K562 (cell line): Measurements from ENCODE around the gene KNTC1. TPM values are rescaled to one million over a fixed set of nuclear protein-coding genes. Genes with fewer than 3 reads are reported as not detected.

ENCODE experiments used
- ATAC-seq: fragments of 200-7000 bp; cut with Tn5 transposase; 3 replicates; pipeline ENCODE4 v1.9.1; 2020; ENCODE audit warnings: moderate library complexity
- BruUV-seq: library from RNA; stranded (reverse); fragments of 400-500 nt; replicated peaks from 2 replicates; lab custom pipeline; 2021; lab: Mats Ljungman, UMichigan
- CTCF ChIA-PET: fragments of 300-600 bp; formaldehyde crosslinking; extraction: SDS; loops from one replicate; lab custom pipeline; 2021; ENCODE audit warnings: low intra/inter-chr PET ratio; lab: Yijun Ruan, JAX
- POLR2A ChIA-PET: fragments of 300-600, 350-650 bp; sonication (Branson Sonifier 250); formaldehyde crosslinking; extraction: SDS; loops from one replicate; lab custom pipeline; 2021; ENCODE audit warnings: antibody characterized with exemption, inconsistent platforms; lab: Yijun Ruan, JAX
- DNase-seq, 4 experiments: peaks; one replicate each; pipeline versions ENCODE4 v3.0.0 to v3.0.0-alpha.2; 2011 to 2018; ENCODE audit warnings: low spot score in 3 of 4, mixed read lengths in 3 of 4; ENCODE audit errors: extremely low read depth in 1 of 4
- FAIRE-seq: peaks from 2 replicates; lab custom pipeline; 2011; peaks lifted over from hg19 to GRCh38; lab: Jason Lieb, UNC
- H2AFZ ChIP-seq: 2 replicates; pipeline ENCODE4 v1.6.0; 2011; ENCODE audit warnings: low read depth, low read length, control low read depth, inconsistent platforms
- H3K27ac ChIP-seq: fragments of 200-600 bp; 3 replicates; pipeline ENCODE4 v1.8.0; 2011; ENCODE audit warnings: low read depth, mild to moderate bottlenecking, control low read depth, inconsistent platforms, low read length, moderate library complexity, mixed read lengths; ENCODE audit errors: extremely low read depth
- H3K27me3 ChIP-seq, 2 experiments: fragments of 300-600 bp in 1 of 2; 2 replicates in 1 of 2; 3 replicates in 1 of 2; pipeline versions ENCODE4 v1.6.0 to v1.8.0; 2011; ENCODE audit warnings: inconsistent platforms in 2 of 2, low read length in 2 of 2, mild to moderate bottlenecking in 1 of 2, mixed read lengths in 1 of 2, moderate library complexity in 1 of 2; ENCODE audit not compliant: control insufficient read depth in 2 of 2, insufficient read depth in 2 of 2
- H3K36me3 ChIP-seq: fragments of 300-600 bp; 3 replicates; pipeline ENCODE4 v1.8.0; 2011; ENCODE audit warnings: mild to moderate bottlenecking, low read length, inconsistent platforms; ENCODE audit not compliant: control insufficient read depth, insufficient read depth
- H3K4me1 ChIP-seq, 2 experiments: fragments of 200-600 bp in 1 of 2; replicated peaks in 1 of 2; 2 replicates in 1 of 2; 3 replicates in 1 of 2; pipeline versions ENCODE4 v1.5.1 to v1.8.0; 2011; ENCODE audit warnings: inconsistent platforms in 2 of 2, low read length in 2 of 2, mild to moderate bottlenecking in 1 of 2, mixed read lengths in 1 of 2, moderate library complexity in 1 of 2; ENCODE audit not compliant: control insufficient read depth in 2 of 2, insufficient read depth in 2 of 2
- H3K4me2 ChIP-seq: 2 replicates; pipeline ENCODE4 v1.6.1; 2011; ENCODE audit warnings: low read length, control low read depth, inconsistent platforms, mixed read lengths; ENCODE audit not compliant: insufficient read depth
- H3K4me3 ChIP-seq: fragments of 200-600 bp; sonication (generic), shearing (Covaris generic); 2 replicates; pipeline ENCODE4 v1.5.1; 2016; ENCODE audit warnings: control low read depth, inconsistent platforms
- H3K79me2 ChIP-seq: fragments of 200-600 bp; 3 replicates; pipeline ENCODE4 v1.8.0; 2011; ENCODE audit warnings: low read length, inconsistent platforms; ENCODE audit not compliant: control insufficient read depth, insufficient read depth
- H3K9ac ChIP-seq, 2 experiments: 2 replicates each; pipeline versions ENCODE4 v1.6.0 to v1.6.1; 2011; ENCODE audit warnings: low read depth in 2 of 2, low read length in 2 of 2, control low read depth in 1 of 2, inconsistent platforms in 1 of 2, mild to moderate bottlenecking in 1 of 2, mixed read lengths in 1 of 2; ENCODE audit not compliant: insufficient read depth in 1 of 2
- H3K9me1 ChIP-seq: one replicate; pipeline ENCODE4 v1.6.0; 2011; ENCODE audit warnings: inconsistent platforms, mild to moderate bottlenecking, low read length, moderate library complexity; ENCODE audit not compliant: control insufficient read depth, insufficient read depth
- H3K9me3 ChIP-seq: replicated peaks from 2 replicates; pipeline ENCODE4 v1.5.1; 2011; ENCODE audit warnings: low read depth, low read length, inconsistent platforms; ENCODE audit not compliant: control insufficient read depth, insufficient read depth
- H4K20me1 ChIP-seq: replicated peaks from 2 replicates; pipeline ENCODE4 v1.6.1; 2011; ENCODE audit warnings: low read length, inconsistent platforms, mixed read lengths; ENCODE audit not compliant: control insufficient read depth, insufficient read depth
- CBX3 ChIP-seq, 2 experiments: IDR thresholded peaks; 1 replicate in 1 of 2; 2 replicates in 1 of 2; pipeline ENCODE4 v1.6.1; 2012; ENCODE audit warnings: inconsistent platforms in 2 of 2, low read length in 2 of 2, borderline replicate concordance in 1 of 2, control low read depth in 1 of 2
- DPF2 ChIP-seq: fragments of 450-650 bp; IDR thresholded peaks from 2 replicates; pipeline ENCODE4 v1.6.1; 2016
- EP300 ChIP-seq: IDR thresholded peaks from 2 replicates; pipeline ENCODE4 v1.6.1; 2012; ENCODE audit warnings: low read length, improper control_type of control experiment
- HCFC1 ChIP-seq: IDR thresholded peaks from 2 replicates; pipeline ENCODE4 v1.6.1; 2012; ENCODE audit warnings: low read depth, low read length, improper control_type of control experiment
- L3MBTL2 ChIP-seq: fragments of 450-650 bp; IDR thresholded peaks from 2 replicates; pipeline ENCODE4 v1.6.1; 2016; ENCODE audit warnings: mild to moderate bottlenecking, moderate library complexity
- LCOR ChIP-seq: sonication (generic); formaldehyde crosslinking; IDR thresholded peaks from 2 replicates; pipeline ENCODE4 v1.8.0; 2022; ENCODE audit warnings: mild to moderate bottlenecking, missing genetic modification reagents
- NFIC ChIP-seq: fragments of 450-650 bp; IDR thresholded peaks from 2 replicates; pipeline ENCODE4 v1.6.1; 2017; ENCODE audit warnings: mild to moderate bottlenecking, inconsistent platforms
- PHF21A ChIP-seq: fragments of 450-650 bp; IDR thresholded peaks from 2 replicates; pipeline ENCODE4 v1.6.1; 2017; ENCODE audit warnings: low read depth, borderline replicate concordance
- POLR2AphosphoS5 ChIP-seq: IDR thresholded peaks from 2 replicates; pipeline ENCODE4 v1.6.1; 2011; ENCODE audit warnings: mild to moderate bottlenecking, low read depth, low read length, moderate library complexity; ENCODE audit not compliant: control insufficient read depth, insufficient read depth
- RBM34 ChIP-seq: fragments of 200-400 bp; formaldehyde crosslinking; IDR thresholded peaks from 2 replicates; pipeline ENCODE4 v1.6.1; 2018; ENCODE audit warnings: low read length, borderline replicate concordance; ENCODE audit not compliant: insufficient read depth
- SMARCC2 ChIP-seq: fragments of 450-650 bp; IDR thresholded peaks from 2 replicates; pipeline ENCODE4 v1.6.1; 2017; ENCODE audit warnings: antibody characterized with exemption, moderate library complexity, mild to moderate bottlenecking, low read depth
- SRSF7 ChIP-seq: fragments of 200-400 bp; formaldehyde crosslinking; optimal IDR thresholded peaks from 2 replicates; pipeline ENCODE3; 2017; ENCODE audit warnings: mild to moderate bottlenecking, low read depth, low read length
- TEAD4 ChIP-seq, 2 experiments: sonication (generic) in 1 of 2; formaldehyde crosslinking in 1 of 2; IDR thresholded peaks; 2 replicates each; pipeline versions ENCODE4 v1.6.1 to v1.8.0; 2012 to 2022; ENCODE audit warnings: borderline replicate concordance in 1 of 2, inconsistent platforms in 1 of 2, low read length in 1 of 2, mild to moderate bottlenecking in 1 of 2, missing genetic modification reagents in 1 of 2
- THAP12 ChIP-seq: fragments of 250-450 bp; sonication (Bioruptor Pico); IDR thresholded peaks from 2 replicates; pipeline ENCODE4 v1.9.0; 2021; ENCODE audit warnings: mild to moderate bottlenecking, inconsistent platforms
- THRAP3 ChIP-seq: fragments of 450-650 bp; IDR thresholded peaks from 2 replicates; pipeline ENCODE4 v1.6.1; 2016; ENCODE audit warnings: mild to moderate bottlenecking, inconsistent platforms, borderline replicate concordance
- ZBTB49 ChIP-seq: sonication (generic); formaldehyde crosslinking; IDR thresholded peaks from 2 replicates; pipeline ENCODE4 v1.8.0; 2022; ENCODE audit warnings: missing genetic modification reagents, mild to moderate bottlenecking, borderline replicate concordance
- ZFPM2 ChIP-seq: fragments of 250-450 bp; sonication (Bioruptor Pico); IDR thresholded peaks from 2 replicates; pipeline ENCODE4 v1.5.1; 2022; ENCODE audit warnings: mild to moderate bottlenecking
- ZNF436 ChIP-seq: fragments of 250-450, 450-650 bp; sonication (Bioruptor Pico); formaldehyde crosslinking; IDR thresholded peaks from 2 replicates; pipeline ENCODE4 v1.7.0; 2020; ENCODE audit warnings: mild to moderate bottlenecking
- WGBS: fragments of 100-300 bp; shearing (Covaris generic); methylation state at CpG from one replicate; pipeline ENCODE4 v1.1.6; 2016; ENCODE audit warnings: low coverage, mixed read lengths; ENCODE audit not compliant: insufficient coverage; ENCODE audit errors: missing lambda C conversion rate; 5-methylcytosine and 5-hydroxymethylcytosine counted together
- in situ Hi-C: fragments of 300-500 bp; cut with MboI; formaldehyde crosslinking; loops from 4 replicates; pipeline ENCODE4 v1.15.0; 2018; ENCODE audit warnings: inconsistent platforms, mixed read lengths
- intact Hi-C: fragments of 100-400 bp; cut with micrococcal nuclease; formaldehyde crosslinking; loops from 2 replicates; pipeline ENCODE4 v1.14.2; 2022
- polyA plus RNA-seq, 8 experiments: library from polyadenylated mRNA; depleted of rRNA in 4 of 8; stranded (reverse) in 5 of 8; unstranded in 3 of 8; fragments of >200 nt; fragmentation: Nextera tagmentation in 2 of 8; fragmentation: Illumina TruSeq in 1 of 8; extraction: Ambion mirVana in 2 of 8; extraction: Trizol in 1 of 8; gene quantifications; 2 replicates each; pipeline versions ENCODE4 v1.2.1 to v1.2.3, GENCODE V29; 2011 to 2014; ENCODE audit warnings: inconsistent platforms in 1 of 8, missing spikeins in 1 of 8
- total RNA-seq, 7 experiments: library from RNA; depleted of rRNA in 6 of 7; stranded (reverse); fragments of >200 nt in 6 of 7; fragmentation: Illumina TruSeq in 2 of 7; extraction: Trizol in 2 of 7; gene quantifications; 2 replicates each; pipeline versions ENCODE4 v1.2.1 to v1.2.3, GENCODE V29; 2011 to 2021; ENCODE audit warnings: low replicate concordance in 1 of 7

The KNTC1 gene
- total and polyA plus RNA-seq, 9 of the 15 experiments (the other 6 are each of a cell fraction or from before 2014, with no cell fraction given): 38.9 to 135 (median 99.6) TPM

GRCh38 chr12:122646517-122647217 lies 119.6 kb downstream of the KNTC1 start:
- Histone ChIP-seq H3K9me1 (no peaks in the 10 kb centered on the region), H3K4me2 (no peak overlapping the region), H4K20me1 (no peaks in the 10 kb centered on the region), H3K27ac (no peak overlapping the region), H3K9me3 (no peaks in the 10 kb centered on the region), H3K79me2 (no peaks in the 10 kb centered on the region), H3K4me3 (no peak overlapping the region), H3K4me1 (peaks cover 0 to 8% of the 10 kb centered on the region in 2 experiments; a peak in 2 of 5 replicates), H3K9ac (no peak overlapping the region), H3K27me3 (no peaks in the 10 kb centered on the region), H3K36me3 (no peaks in the 10 kb centered on the region), H2AFZ (0 out of 2 replicates have a peak overlapping the region, but pooled peaks have one; percentile 61)
- ATAC-seq (peak; percentile 40; the same call in 2 of the 3 replicates), DNase-seq (no peak), FAIRE-seq (no peak)
- intact Hi-C loops: no loop called here
- BruUV-seq: no TSS peak
- WGBS: 30% methylated on average over 8 of the region's 8 CpGs
- in situ Hi-C loops: no loop called here
- CTCF ChIA-PET: no interaction called here
- POLR2A ChIA-PET: interaction anchor here (0.6 to 1.0 kb wide), 2 partner anchors 15 to 180 kb away, joined by 3 to 4 read pairs; no protein-coding TSS in a partner anchor
- TF ChIP-seq LCOR: no peak
- peak; percentile 62; the same call in 1 of the 2 replicates for TF ChIP-seq L3MBTL2
- no peak for TF ChIP-seq CBX3 (IDR thresholded peaks at IDR 0.05; ENCODE audit: borderline replicate concordance in 1 of 2, low read length in 2 of 2)
- TF ChIP-seq ZNF436 (CRISPR knock-in tag): no peak
- TF ChIP-seq EP300: peak; percentile 48; the same call in 1 of the 2 replicates
- TF ChIP-seq ZFPM2 (CRISPR knock-in tag): no peak
- TF ChIP-seq TEAD4 (IDR thresholded peaks at IDR 0.05; ENCODE audit: low read length): peak; percentile 10; the same call in 1 of the 2 replicates
- no peak for TF ChIP-seq TEAD4 (CRISPR knock-in tag; IDR thresholded peaks at IDR 0.05; ENCODE audit: borderline replicate concordance)
- TF ChIP-seq NFIC: no peak
- no peak for TF ChIP-seq RBM34
- TF ChIP-seq THRAP3: no peak
- no peak for TF ChIP-seq THAP12 (CRISPR knock-in tag)
- TF ChIP-seq ZBTB49 (CRISPR knock-in tag): no peak
- TF ChIP-seq PHF21A: no peak
- TF ChIP-seq HCFC1: no peak
- TF ChIP-seq POLR2AphosphoS5: no peak
- TF ChIP-seq SRSF7: no peak
- no peak for TF ChIP-seq SMARCC2
- TF ChIP-seq DPF2: peak; percentile 20; the same call in 1 of the 2 replicates
